Loucy (cell line): Measurements from ENCODE around the gene SOD1.

Experiments used
- H2AFZ ChIP-seq: fragments of 200-600 bp; sonication (generic); 2 replicates; pipeline ENCODE4 v1.6.0; 2016; ENCODE audit warnings: antibody characterized with exemption, mild to moderate bottlenecking, low read length, moderate library complexity
- H3F3A ChIP-seq: fragments of 200-600 bp; 2 replicates; pipeline ENCODE4 v1.6.0; 2016; ENCODE audit warnings: antibody characterized with exemption, low read depth, mild to moderate bottlenecking
- H3K27me3 ChIP-seq: fragments of 200-600 bp; sonication (generic); 2 replicates; pipeline ENCODE4 v1.6.1; 2014; ENCODE audit warnings: low read length, mild to moderate bottlenecking; ENCODE audit not compliant: insufficient read depth, poor library complexity, severe bottlenecking
- H3K36me3 ChIP-seq: fragments of 200-600 bp; sonication (generic); 2 replicates; pipeline ENCODE4 v1.6.1; 2016; ENCODE audit warnings: low read length; ENCODE audit not compliant: insufficient read depth
- H3K4me1 ChIP-seq: fragments of 200-600 bp; sonication (generic); 2 replicates; pipeline ENCODE4 v1.5.1; 2014; ENCODE audit warnings: low read length, mild to moderate bottlenecking; ENCODE audit not compliant: insufficient read depth, poor library complexity, severe bottlenecking
- H3K4me2 ChIP-seq: fragments of 200-600 bp; sonication (generic); 2 replicates; pipeline ENCODE4 v1.6.0; 2014; ENCODE audit warnings: antibody characterized with exemption, low read length, low read depth, mild to moderate bottlenecking; ENCODE audit not compliant: poor library complexity, severe bottlenecking
- H3K4me3 ChIP-seq: fragments of 200-600 bp; sonication (generic); 2 replicates; pipeline ENCODE4 v1.5.1; 2014; ENCODE audit warnings: low read length, mild to moderate bottlenecking, mixed read lengths; ENCODE audit not compliant: poor library complexity, severe bottlenecking
- H3K79me2 ChIP-seq: fragments of 200-600 bp; sonication (generic); 2 replicates; pipeline ENCODE4 v1.6.1; 2014; ENCODE audit warnings: low read length; ENCODE audit not compliant: insufficient read depth
- H3K9ac ChIP-seq: fragments of 200-600 bp; sonication (generic); 2 replicates; pipeline ENCODE4 v1.6.0; 2014; ENCODE audit warnings: mild to moderate bottlenecking, low read depth, low read length, moderate library complexity; ENCODE audit not compliant: poor library complexity, severe bottlenecking
- H3K9me2 ChIP-seq: fragments of 200-600 bp; sonication (generic); replicated peaks from 2 replicates; pipeline ENCODE4 v1.6.1; 2016; ENCODE audit warnings: low read depth, low read length, mixed read lengths
- H3K9me3 ChIP-seq: fragments of 200-600 bp; sonication (generic); 2 replicates; pipeline ENCODE4 v1.6.1; 2014; ENCODE audit warnings: mild to moderate bottlenecking, antibody characterized with exemption, low read length, low read depth; ENCODE audit not compliant: insufficient read depth
- H4K20me1 ChIP-seq: fragments of 200-600 bp; sonication (generic); 2 replicates; pipeline ENCODE4 v1.6.0; 2014; ENCODE audit warnings: antibody characterized with exemption, low read length, mild to moderate bottlenecking; ENCODE audit not compliant: insufficient read depth, poor library complexity, severe bottlenecking
- EZH2phosphoT487 ChIP-seq: fragments of 200-600 bp; IDR thresholded peaks from 2 replicates; pipeline ENCODE4 v1.6.1; 2018; ENCODE audit warnings: antibody characterized with exemption, mild to moderate bottlenecking, moderate library complexity, borderline replicate concordance
- TF ChIP-seq, protein P1 (sequence below): fragments of 200-600 bp; sonication (generic); conservative IDR thresholded peaks from 2 replicates; pipeline ENCODE4 v1.5.1; 2014; ENCODE audit warnings: mild to moderate bottlenecking, antibody characterized with exemption, low read length

The SOD1 gene

GRCh38 chr21:31678478-31678877, 19.0 kb downstream of the SOD1 start:
- no peaks in the 10 kb centered on the region for H3K27me3 ChIP-seq
- no peaks in the 10 kb centered on the region for H3K9me2 ChIP-seq
- H3K4me3 ChIP-seq, result no peak overlapping the region
- H3K4me2 ChIP-seq, result no peak overlapping the region
- peaks cover 6% of the 10 kb centered on the region for H3K4me1 ChIP-seq
- H3K36me3 ChIP-seq, result peaks cover 42% of the 10 kb centered on the region
- H3K9me3 ChIP-seq, result no peaks in the 10 kb centered on the region
- H4K20me1 ChIP-seq, result peaks cover under 1% of the 10 kb centered on the region
- TF ChIP-seq, protein P1, sequence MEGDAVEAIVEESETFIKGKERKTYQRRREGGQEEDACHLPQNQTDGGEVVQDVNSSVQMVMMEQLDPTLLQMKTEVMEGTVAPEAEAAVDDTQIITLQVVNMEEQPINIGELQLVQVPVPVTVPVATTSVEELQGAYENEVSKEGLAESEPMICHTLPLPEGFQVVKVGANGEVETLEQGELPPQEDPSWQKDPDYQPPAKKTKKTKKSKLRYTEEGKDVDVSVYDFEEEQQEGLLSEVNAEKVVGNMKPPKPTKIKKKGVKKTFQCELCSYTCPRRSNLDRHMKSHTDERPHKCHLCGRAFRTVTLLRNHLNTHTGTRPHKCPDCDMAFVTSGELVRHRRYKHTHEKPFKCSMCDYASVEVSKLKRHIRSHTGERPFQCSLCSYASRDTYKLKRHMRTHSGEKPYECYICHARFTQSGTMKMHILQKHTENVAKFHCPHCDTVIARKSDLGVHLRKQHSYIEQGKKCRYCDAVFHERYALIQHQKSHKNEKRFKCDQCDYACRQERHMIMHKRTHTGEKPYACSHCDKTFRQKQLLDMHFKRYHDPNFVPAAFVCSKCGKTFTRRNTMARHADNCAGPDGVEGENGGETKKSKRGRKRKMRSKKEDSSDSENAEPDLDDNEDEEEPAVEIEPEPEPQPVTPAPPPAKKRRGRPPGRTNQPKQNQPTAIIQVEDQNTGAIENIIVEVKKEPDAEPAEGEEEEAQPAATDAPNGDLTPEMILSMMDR, result no peak
- no peak for TF ChIP-seq EZH2phosphoT487
- H2AFZ ChIP-seq, result no peak overlapping the region
- no peaks in the 10 kb centered on the region for H3K79me2 ChIP-seq
- H3K9ac ChIP-seq, result no peak overlapping the region
- H3F3A ChIP-seq, result no peaks in the 10 kb centered on the region

GRCh38 chr21:31682620-31683019, 23.1 kb downstream of the SOD1 start:
- Histone ChIP-seq H3K4me1 (no peaks in the 10 kb centered on the region), H3K4me3 (no peak overlapping the region), H3K9ac (no peak overlapping the region), H2AFZ (no peak overlapping the region), H3K9me2 (no peaks in the 10 kb centered on the region), H3K9me3 (no peaks in the 10 kb centered on the region), H4K20me1 (peaks cover 9% of the 10 kb centered on the region), H3K27me3 (no peaks in the 10 kb centered on the region), H3K79me2 (no peaks in the 10 kb centered on the region), H3K36me3 (peaks cover 79% of the 10 kb centered on the region), H3K4me2 (no peak overlapping the region), H3F3A (no peaks in the 10 kb centered on the region)
- TF ChIP-seq EZH2phosphoT487, result no peak
- TF ChIP-seq, protein P1, result no peak

GRCh38 chr21:31683029-31683428, 23.5 kb downstream of the SOD1 start:
- Histone ChIP-seq H3K36me3 (peaks cover 81% of the 10 kb centered on the region), H3K9me2 (no peaks in the 10 kb centered on the region), H3K79me2 (no peaks in the 10 kb centered on the region), H3K9ac (no peak overlapping the region), H3K4me2 (no peak overlapping the region), H2AFZ (no peak overlapping the region), H3K4me1 (no peaks in the 10 kb centered on the region), H3K27me3 (no peaks in the 10 kb centered on the region), H3K9me3 (no peaks in the 10 kb centered on the region), H4K20me1 (peaks cover 9% of the 10 kb centered on the region), H3K4me3 (no peak overlapping the region), H3F3A (no peaks in the 10 kb centered on the region)
- TF ChIP-seq, protein P1, result peak; percentile 39
- TF ChIP-seq EZH2phosphoT487, result no peak
